Parathyroid adenoma (tissue), 2 donors: Measurements from ENCODE around the gene TMEM151A.

ENCODE experiments used
- H2AFZ ChIP-seq: fragments of 300-600 bp; sonication (generic); one replicate; pipeline ENCODE4 v1.7.0; 2017; ENCODE audit warnings: antibody characterized with exemption, mild to moderate bottlenecking
- H3K27ac ChIP-seq: fragments of 300-600 bp; sonication (generic); one replicate; pipeline ENCODE4 v1.7.0; 2017
- H3K27me3 ChIP-seq: fragments of 300-600 bp; sonication (generic); one replicate; pipeline ENCODE4 v1.7.0; 2017; ENCODE audit warnings: low read length; ENCODE audit not compliant: control insufficient read depth, insufficient read depth
- H3K36me3 ChIP-seq: fragments of 300-600 bp; sonication (generic); one replicate; pipeline ENCODE4 v1.7.0; 2017; ENCODE audit warnings: low read length; ENCODE audit not compliant: control insufficient read depth, insufficient read depth
- H3K4me1 ChIP-seq: fragments of 300-600 bp; sonication (generic); one replicate; pipeline ENCODE4 v1.7.0; 2017; ENCODE audit warnings: control low read depth
- H3K4me2 ChIP-seq: fragments of 300-600 bp; sonication (generic); one replicate; pipeline ENCODE4 v1.7.0; 2017; ENCODE audit warnings: low read length
- H3K4me3 ChIP-seq: fragments of 300-600 bp; sonication (generic); one replicate; pipeline ENCODE4 v1.7.0; 2017; ENCODE audit warnings: low read depth, low read length
- H3K79me2 ChIP-seq: fragments of 300-600 bp; sonication (generic); one replicate; pipeline ENCODE4 v1.7.0; 2017; ENCODE audit warnings: control low read depth
- H3K9ac ChIP-seq: fragments of 300-600 bp; sonication (generic); one replicate; pipeline ENCODE4 v1.7.0; 2017; ENCODE audit warnings: mild to moderate bottlenecking
- H3K9me3 ChIP-seq: fragments of 300-600 bp; sonication (generic); one replicate; pipeline ENCODE4 v1.7.0; 2017; ENCODE audit warnings: low read length; ENCODE audit not compliant: control insufficient read depth
- TF ChIP-seq, protein P1 (sequence below): fragments of 300-600 bp; sonication (generic); IDR thresholded peaks from one replicate; pipeline ENCODE4 v1.7.0; 2017; ENCODE audit warnings: antibody characterized with exemption, mild to moderate bottlenecking
- donor health status: primary hyperparathyroidism.

Gene TMEM151A

DNA sequence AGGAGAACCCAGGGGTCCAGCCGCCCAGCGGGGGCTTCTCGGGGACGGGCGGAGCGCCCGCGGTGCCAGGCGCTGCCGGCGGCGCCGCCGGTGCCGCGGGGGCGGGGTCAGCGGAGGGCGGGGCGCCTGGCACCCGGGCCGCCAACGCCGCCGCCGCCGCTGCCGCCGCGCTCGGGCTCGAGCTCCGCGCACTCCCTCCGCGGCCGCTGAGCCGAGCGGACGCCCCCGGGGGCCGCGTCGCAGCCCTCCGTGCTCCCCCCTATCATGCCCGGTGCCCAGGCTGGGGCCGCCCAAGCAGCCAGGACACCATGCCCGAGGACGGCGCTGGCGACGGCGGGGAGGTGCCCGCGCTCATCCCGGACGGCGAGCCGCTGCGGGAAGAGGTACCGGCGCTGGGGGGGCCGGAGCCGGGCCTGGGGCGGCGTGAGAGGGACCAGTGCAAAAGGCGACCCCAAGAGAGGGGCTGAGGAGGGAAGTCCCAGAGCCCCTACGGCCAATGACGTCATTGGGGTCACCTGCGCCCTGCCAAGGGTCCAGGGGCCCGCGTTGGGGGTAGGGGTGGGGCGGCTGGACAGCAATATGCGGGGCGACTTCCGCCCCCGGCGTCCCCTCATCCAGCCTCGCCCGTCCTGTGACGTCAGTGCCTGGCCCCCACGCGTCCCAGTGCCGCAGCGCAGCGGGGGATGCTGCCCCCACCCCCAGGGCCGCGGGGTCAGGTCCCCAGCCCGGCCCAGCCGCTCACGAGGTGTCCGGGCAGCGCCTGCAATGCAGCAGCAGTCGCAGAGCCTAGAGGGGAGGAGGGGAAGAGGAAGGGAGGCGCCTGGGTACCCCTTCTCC, at the start of gene TMEM151A:
Gene TMEM151A (plus strand): TSS at position 189 of the 837 bp plus-strand sequence. CDS start 120 bp downstream, at position 309.
- peak within 1 kb of the TSS; percentile 26 for H3K4me2 ChIP-seq
- H3K4me3 ChIP-seq, result no peak within 1 kb of the TSS
- no peaks in the 10 kb centered on the region for H3K36me3 ChIP-seq
- no peaks in the 10 kb centered on the region for H3K79me2 ChIP-seq
- H3K27me3 ChIP-seq, result no peaks in the 10 kb centered on the region
- no peaks in the 10 kb centered on the region for H3K4me1 ChIP-seq
- no peak within 1 kb of the TSS for H3K9ac ChIP-seq
- TF ChIP-seq, protein P1, sequence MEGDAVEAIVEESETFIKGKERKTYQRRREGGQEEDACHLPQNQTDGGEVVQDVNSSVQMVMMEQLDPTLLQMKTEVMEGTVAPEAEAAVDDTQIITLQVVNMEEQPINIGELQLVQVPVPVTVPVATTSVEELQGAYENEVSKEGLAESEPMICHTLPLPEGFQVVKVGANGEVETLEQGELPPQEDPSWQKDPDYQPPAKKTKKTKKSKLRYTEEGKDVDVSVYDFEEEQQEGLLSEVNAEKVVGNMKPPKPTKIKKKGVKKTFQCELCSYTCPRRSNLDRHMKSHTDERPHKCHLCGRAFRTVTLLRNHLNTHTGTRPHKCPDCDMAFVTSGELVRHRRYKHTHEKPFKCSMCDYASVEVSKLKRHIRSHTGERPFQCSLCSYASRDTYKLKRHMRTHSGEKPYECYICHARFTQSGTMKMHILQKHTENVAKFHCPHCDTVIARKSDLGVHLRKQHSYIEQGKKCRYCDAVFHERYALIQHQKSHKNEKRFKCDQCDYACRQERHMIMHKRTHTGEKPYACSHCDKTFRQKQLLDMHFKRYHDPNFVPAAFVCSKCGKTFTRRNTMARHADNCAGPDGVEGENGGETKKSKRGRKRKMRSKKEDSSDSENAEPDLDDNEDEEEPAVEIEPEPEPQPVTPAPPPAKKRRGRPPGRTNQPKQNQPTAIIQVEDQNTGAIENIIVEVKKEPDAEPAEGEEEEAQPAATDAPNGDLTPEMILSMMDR, result no peak
- H3K27ac ChIP-seq, result no peak within 1 kb of the TSS
- H3K9me3 ChIP-seq, result no peaks in the 10 kb centered on the region
- peak within 1 kb of the TSS; percentile 73 for H2AFZ ChIP-seq

DNA sequence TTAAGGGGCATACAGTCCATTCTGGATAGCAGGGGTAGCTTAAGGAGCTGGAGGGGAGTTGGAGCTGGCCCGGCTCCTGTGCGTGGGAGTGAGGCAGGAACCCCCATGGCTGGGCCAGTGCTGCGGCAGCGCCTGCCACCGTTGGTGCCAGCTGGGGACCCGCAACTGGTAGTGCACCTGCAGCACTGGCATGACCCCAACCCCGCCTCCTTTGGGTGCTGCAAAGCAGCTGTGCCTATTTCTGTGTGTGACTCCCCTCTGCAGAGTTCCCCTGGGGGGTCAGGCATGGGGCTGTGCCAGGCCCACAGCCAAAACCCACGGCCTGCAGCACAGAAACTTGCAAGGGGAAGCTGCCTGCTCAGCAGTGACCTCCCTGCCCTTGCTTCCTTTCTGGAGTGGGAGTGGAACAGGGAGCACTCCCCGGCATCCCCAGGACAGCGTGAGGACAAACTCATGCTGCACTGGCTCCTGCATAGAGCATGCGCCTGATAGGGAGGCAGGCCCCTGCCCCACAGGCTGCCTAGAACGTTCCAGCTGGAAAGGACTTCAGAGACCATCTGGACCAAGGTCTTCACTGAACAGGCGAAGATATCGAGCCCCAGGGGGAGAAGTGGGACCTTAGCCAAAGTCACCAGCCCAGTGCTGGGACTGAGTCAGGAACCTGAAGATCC, 49.5 kb upstream of the TMEM151A start:
- Histone ChIP-seq H3K9me3 (no peaks in the 10 kb centered on the region), H3K4me1 (no peaks in the 10 kb centered on the region), H3K36me3 (no peaks in the 10 kb centered on the region), H3K4me3 (no peak overlapping the region), H3K9ac (no peak overlapping the region), H3K27me3 (no peaks in the 10 kb centered on the region), H3K79me2 (no peaks in the 10 kb centered on the region), H2AFZ (no peak overlapping the region), H3K27ac (no peak overlapping the region), H3K4me2 (no peak overlapping the region)
- TF ChIP-seq, protein P1, result no peak

DNA sequence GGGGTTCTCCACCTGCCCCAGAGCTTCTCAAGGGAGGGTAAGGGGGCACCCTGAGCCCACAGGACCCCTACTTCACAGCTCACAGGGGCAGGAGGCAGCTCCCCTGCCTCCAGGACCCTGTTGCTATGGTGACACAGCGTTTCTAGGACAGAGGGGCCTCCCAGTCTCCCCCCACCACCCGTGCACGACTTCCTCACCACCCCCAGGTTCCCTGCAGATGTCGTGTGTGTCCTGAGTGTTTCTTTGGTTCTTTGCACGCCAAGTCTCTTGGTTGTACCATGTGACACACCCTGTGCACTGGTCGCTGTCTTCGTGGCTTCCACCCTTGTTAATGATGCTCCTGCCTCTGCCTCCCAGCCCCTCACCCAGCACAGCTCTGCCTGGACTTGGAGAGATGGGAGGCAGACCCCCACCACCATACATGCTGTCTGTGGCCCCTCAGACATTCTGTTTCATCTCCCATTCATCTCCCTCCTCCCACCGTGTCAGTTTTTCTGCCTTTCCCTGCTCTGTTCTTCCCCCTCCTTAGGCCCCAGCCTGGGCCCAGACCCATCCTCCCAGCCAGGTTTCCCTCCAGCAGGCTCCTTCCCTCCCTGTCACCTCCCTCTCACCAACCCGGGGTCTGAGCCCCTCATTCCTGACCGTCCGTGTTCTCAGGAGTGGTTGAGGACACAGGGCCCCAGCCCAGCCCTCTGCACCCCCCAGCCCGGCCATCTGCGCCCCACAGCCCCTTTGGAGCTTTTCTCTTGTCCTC, 47.7 kb upstream of the TMEM151A start:
- Histone ChIP-seq H3K4me3 (no peak overlapping the region), H3K9ac (no peak overlapping the region), H3K9me3 (no peaks in the 10 kb centered on the region), H3K4me2 (no peak overlapping the region), H3K79me2 (no peaks in the 10 kb centered on the region), H3K4me1 (no peaks in the 10 kb centered on the region), H3K27me3 (no peaks in the 10 kb centered on the region), H3K27ac (no peak overlapping the region), H2AFZ (no peak overlapping the region), H3K36me3 (no peaks in the 10 kb centered on the region)
- TF ChIP-seq, protein P1, result no peak

DNA sequence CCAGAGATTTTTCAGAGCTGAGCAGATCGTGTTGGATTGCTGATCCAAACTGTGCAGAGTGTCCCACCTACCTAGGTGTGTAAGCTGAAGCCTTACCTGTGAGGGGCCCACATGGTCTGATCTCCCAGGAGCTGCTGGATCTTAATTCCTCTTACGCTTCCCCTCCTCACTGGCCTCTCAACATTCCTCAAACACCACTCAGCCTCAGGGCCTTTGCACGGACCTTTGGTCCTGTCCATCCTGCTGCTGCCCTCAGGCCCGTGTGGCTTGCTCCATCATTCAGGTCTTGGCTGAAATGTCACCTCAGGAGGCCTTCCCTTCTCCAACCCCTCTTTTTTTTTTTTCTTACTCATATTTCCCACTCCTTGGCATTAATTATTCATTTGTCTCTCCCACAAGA, 44.4 kb upstream of the TMEM151A start:
- no peaks in the 10 kb centered on the region for H3K79me2 ChIP-seq
- no peaks in the 10 kb centered on the region for H3K27me3 ChIP-seq
- H3K4me3 ChIP-seq, result no peak overlapping the region
- H3K4me2 ChIP-seq, result no peak overlapping the region
- TF ChIP-seq, protein P1, result no peak
- H3K27ac ChIP-seq, result no peak overlapping the region
- no peak overlapping the region for H3K9ac ChIP-seq
- no peaks in the 10 kb centered on the region for H3K9me3 ChIP-seq
- no peaks in the 10 kb centered on the region for H3K4me1 ChIP-seq
- H2AFZ ChIP-seq, result no peak overlapping the region
- no peaks in the 10 kb centered on the region for H3K36me3 ChIP-seq
